ENCODE data around the gene HECW1.

HECW1 gene

GRCh38 chr7:43377196-43377960 is 264.9 kb downstream of the HECW1 start:
- no peak overlapping the region for H3K4me3 ChIP-seq (ENCODE audit: low read length)
- peak; percentile 12 for DNase-seq (ENCODE audit: low read depth)
- TF ChIP-seq CTCF (conservative IDR thresholded peaks at IDR 0.05; ENCODE audit: low read length): no peak

- TF ChIP-seq CTCF (conservative IDR thresholded peaks at IDR 0.05; ENCODE audit: low read length): no peak
- H3K4me3 ChIP-seq (ENCODE audit: low read length): no peak overlapping the region
- DNase-seq (ENCODE audit: low read depth): no peak
Measured at GRCh38 chr7:43379210-43379609, 266.8 kb downstream of the HECW1 start.

- no peak for TF ChIP-seq CTCF (conservative IDR thresholded peaks at IDR 0.05; ENCODE audit: low read length)
- no peak for DNase-seq (ENCODE audit: low read depth)
- no peak overlapping the region for H3K4me3 ChIP-seq (ENCODE audit: low read length)
Measured at GRCh38 chr7:43384616-43385308, 272.3 kb downstream of the HECW1 start.

GRCh38 chr7:43385309-43385680 is 272.8 kb downstream of the HECW1 start:
- H3K4me3 ChIP-seq (ENCODE audit: low read length): no peak overlapping the region
- no peak for DNase-seq (ENCODE audit: low read depth)
- TF ChIP-seq CTCF (conservative IDR thresholded peaks at IDR 0.05; ENCODE audit: low read length): no peak

GRCh38 chr7:43385856-43386255 is 273.4 kb downstream of the HECW1 start:
- no peak overlapping the region for H3K4me3 ChIP-seq (ENCODE audit: low read length)
- DNase-seq (ENCODE audit: low read depth): peak; percentile 17
- TF ChIP-seq CTCF (conservative IDR thresholded peaks at IDR 0.05; ENCODE audit: low read length): no peak

GRCh38 chr7:43387932-43388331 is 275.5 kb downstream of the HECW1 start:
- H3K4me3 ChIP-seq (ENCODE audit: low read length): no peak overlapping the region
- no peak for DNase-seq (ENCODE audit: low read depth)
- no peak for TF ChIP-seq CTCF (conservative IDR thresholded peaks at IDR 0.05; ENCODE audit: low read length)

GRCh38 chr7:43390576-43390975 is 278.1 kb downstream of the HECW1 start:
- TF ChIP-seq CTCF (conservative IDR thresholded peaks at IDR 0.05; ENCODE audit: low read length): no peak
- DNase-seq (ENCODE audit: low read depth): no peak

More at GRCh38 chr7:43390576-43390975, 278.1 kb downstream of the HECW1 start:
- H3K4me3 ChIP-seq (ENCODE audit: low read length): no peak overlapping the region

Measured in AG10803 (cell line).